VCaP (cell line): ENCODE measurements around the gene RXFP1.

Source experiments
- H3K27ac ChIP-seq: fragments of 450-650 bp; 2 replicates; pipeline ENCODE4 v1.5.1; 2017
- TF ChIP-seq, protein P1 (sequence below): fragments of 450-650 bp; conservative IDR thresholded peaks from 2 replicates; pipeline ENCODE4 v1.5.1; 2017; ENCODE audit warnings: mild to moderate bottlenecking, moderate library complexity

The RXFP1 gene

DNA sequence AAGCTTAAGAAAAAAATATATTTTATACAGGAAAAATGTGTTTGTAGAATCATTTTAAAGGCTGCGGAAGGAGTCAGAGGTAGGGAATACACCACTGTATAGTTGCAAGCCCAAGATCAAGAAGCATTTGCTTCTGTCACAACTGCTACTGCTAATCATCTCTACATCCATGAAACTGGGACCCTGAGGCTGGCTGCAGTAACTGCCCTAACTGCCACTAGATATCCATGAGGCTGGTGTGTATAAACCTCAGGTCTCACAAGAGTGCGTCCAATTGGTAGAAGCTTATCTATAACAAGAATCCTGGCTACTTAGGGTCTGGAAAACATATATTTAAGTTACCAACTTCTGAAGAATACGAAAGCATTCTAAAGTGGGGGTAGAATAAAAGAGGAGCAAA is 69.1 kb downstream of the RXFP1 start:
- H3K27ac ChIP-seq, result no peak overlapping the region
- TF ChIP-seq, protein P1, sequence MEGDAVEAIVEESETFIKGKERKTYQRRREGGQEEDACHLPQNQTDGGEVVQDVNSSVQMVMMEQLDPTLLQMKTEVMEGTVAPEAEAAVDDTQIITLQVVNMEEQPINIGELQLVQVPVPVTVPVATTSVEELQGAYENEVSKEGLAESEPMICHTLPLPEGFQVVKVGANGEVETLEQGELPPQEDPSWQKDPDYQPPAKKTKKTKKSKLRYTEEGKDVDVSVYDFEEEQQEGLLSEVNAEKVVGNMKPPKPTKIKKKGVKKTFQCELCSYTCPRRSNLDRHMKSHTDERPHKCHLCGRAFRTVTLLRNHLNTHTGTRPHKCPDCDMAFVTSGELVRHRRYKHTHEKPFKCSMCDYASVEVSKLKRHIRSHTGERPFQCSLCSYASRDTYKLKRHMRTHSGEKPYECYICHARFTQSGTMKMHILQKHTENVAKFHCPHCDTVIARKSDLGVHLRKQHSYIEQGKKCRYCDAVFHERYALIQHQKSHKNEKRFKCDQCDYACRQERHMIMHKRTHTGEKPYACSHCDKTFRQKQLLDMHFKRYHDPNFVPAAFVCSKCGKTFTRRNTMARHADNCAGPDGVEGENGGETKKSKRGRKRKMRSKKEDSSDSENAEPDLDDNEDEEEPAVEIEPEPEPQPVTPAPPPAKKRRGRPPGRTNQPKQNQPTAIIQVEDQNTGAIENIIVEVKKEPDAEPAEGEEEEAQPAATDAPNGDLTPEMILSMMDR, result no peak

DNA sequence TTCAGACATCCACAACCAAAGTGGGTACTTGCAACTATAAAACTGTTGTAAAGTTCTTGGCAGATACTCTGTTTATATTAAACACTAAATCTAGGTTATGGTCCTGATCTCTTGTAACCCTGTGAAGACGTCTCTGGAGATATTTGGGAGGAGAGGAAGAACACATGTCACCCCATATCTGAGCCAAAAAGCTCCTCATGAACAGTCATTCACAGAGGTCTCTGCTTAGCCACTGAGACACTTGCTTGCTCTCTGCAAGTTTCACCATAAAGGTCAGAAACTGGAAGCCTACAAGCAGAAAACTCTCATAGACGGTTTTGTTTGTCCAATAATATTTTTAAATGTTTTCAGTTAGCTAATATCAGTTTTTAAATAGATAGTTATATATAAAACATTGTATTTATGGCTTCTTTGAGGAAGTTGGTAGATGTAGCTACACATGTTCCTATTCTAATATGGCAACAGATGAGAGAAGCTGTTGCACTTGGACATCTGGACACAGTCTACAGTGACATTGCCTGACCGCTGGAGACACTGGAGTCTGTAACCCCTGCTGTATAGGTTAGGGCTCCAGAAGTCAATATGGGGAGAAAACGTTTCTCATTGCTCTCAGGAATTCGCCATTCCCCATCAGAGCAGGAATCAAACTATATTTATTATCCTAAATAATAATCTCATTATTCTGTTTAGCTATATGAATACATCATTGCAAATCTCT is 76.4 kb downstream of the RXFP1 start:
- no peak overlapping the region for H3K27ac ChIP-seq
- TF ChIP-seq, protein P1, result no peak

DNA sequence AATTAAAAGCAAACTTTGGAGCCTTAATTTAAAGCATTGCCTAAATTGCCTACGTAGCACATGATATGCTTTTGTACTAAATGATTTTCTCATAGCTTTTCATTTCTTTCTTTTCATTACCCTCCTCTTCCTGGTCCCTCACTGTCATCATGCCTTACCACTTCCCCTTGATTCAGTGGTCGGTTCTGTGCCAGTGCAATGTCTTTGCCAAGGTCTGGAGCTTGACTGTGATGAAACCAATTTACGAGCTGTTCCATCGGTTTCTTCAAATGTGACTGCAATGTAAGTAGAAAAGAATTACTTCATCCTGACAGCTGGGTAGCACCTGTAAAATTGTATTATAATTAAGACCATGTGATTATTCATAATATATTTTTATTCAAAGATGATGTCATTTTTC is 77.5 kb downstream of the RXFP1 start:
- TF ChIP-seq, protein P1, result no peak
- no peak overlapping the region for H3K27ac ChIP-seq

DNA sequence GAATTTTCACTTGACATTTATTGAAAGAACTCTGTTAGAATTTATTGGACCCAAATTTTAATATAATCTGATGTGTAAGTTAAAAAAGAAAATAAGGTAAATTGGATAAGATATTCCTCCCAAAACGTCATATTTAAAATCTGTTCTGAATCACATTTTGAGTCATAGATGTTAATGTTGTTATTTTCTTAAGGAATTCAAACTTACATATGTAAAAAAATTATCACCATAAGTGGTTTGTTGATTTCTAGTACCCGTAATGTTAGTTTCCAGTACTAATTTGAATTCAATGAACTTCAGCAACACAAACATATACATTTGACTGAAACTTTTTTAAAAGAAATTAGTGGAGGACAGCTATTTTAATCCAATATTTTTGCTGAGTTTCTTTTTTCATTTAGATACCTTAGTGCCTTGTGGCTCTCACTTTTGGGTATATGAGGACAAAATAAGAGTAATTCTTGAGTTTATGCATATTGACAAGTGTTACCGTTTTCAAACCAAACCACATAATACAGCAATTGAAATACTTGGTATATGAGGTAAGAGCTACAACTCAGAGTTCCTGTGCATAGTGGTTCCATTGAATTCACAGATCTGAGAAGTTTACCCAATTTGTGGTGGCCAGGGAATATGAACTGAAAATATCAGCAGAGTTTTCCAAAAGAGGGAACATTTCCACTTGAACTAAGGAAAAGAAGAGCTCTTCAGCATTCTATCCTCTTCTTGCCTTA is 78.2 kb downstream of the RXFP1 start:
- TF ChIP-seq, protein P1, result no peak
- H3K27ac ChIP-seq, result no peak overlapping the region

DNA sequence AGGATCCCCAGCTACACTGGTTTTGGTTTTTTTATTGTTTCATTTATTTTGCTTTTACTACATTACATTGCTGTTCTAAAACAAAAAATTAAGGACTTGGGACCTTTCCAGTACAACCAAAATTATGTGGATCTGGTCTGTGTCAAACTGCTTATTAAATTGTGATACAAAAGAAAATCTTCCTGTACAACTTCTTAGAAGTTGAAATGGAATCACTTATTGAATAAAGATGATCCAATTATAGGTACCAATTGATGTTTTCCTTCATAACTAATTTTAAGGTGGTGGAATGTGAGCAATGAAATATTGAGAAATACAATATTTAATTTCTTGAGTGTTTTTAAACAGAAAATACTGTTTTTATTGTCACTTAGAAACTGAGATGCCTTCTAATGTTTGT is 82.7 kb downstream of the RXFP1 start:
- no peak overlapping the region for H3K27ac ChIP-seq
- TF ChIP-seq, protein P1, result no peak

DNA sequence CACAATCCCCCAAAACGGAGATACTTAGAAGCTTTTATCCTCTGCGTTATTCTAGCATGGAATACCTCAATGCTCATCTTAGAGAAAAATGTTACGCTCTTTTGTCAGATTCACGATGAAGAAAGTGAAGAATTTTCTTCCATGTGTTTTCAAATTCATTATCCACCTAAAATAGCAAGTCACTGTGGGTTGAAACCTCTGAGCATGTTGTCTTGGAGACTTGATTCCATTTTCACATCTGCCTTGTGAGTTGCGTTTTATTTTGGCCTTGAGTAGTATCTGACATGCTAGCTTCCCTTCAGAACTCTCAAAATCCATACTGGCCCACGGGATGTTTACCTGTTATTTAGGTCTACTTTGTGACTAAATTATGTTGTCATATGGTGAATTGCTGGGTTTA is 83.7 kb downstream of the RXFP1 start:
- TF ChIP-seq, protein P1, result no peak
- H3K27ac ChIP-seq, result no peak overlapping the region

DNA sequence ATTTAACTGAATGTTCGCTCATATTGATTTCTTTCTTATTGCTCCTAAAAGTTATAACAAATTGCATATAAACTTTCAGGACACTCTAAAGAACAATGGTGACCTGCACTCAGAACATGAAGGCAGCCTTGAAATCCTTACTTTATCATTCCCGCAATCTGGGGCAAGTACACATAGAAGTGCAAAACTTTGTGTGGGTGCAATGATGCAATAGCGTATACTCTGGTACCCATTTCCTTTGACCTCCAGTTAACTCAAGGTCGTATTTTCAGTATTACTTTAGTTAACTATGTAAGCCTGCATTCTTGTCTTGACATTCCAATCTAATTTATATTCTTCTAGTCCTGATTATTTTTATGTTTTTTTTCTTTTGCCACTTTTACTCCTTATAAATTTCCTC is 85.3 kb downstream of the RXFP1 start:
- TF ChIP-seq, protein P1, result no peak

More for the DNA sequence above, 85.3 kb downstream of the RXFP1 start:
- no peak overlapping the region for H3K27ac ChIP-seq
